Body of pancreas (tissue), 4 donors: ENCODE results near the gene FOXE3.

Experiments used
- CTCF ChIP-seq, 7 experiments: fragments of 450-650 bp in 4 of 7; fragments of 200-600 bp in 3 of 7; sonication (generic) in 3 of 7; IDR thresholded peaks; one replicate each; pipeline ENCODE4 v1.5.1; 2016 to 2019; ENCODE audit warnings: antibody characterized with exemption in 7 of 7
- POLR2A ChIP-seq, 3 donors: fragments of 450-650 bp; IDR thresholded peaks; one replicate each; pipeline ENCODE4 v1.6.1; 2016; ENCODE audit warnings: antibody characterized with exemption in 3 of 3, mild to moderate bottlenecking in 2 of 3

DNA sequence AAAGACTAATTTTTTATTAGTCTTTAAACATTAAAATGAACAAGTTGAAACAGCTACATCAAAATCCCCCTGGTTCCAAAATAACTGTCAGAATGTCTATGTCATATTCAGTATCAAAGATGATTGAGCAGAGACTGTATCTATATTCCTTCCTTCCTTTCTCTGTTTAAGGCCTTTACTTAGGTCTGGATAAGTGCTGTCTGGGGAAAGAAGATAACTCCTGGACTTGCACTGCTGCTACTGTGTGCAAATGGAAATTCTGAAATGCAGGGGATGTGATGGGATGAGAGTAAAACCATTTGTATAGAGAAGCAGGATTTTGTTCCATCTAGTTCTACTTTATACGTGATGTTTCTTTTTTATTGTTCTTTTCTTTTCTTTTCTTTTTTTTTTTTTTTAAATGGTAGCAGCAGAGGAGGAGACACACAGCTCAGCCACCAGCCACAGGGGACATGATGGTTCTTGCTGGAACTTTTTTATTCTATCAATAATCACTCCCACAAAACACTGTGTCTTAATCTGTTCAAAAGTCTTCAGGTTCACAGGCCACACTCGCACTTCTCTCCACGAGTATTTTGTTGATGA lies 33.6 kb upstream of the FOXE3 start:
- TF ChIP-seq POLR2A (IDR thresholded peaks at IDR 0.05) = no peak
- no peak for TF ChIP-seq CTCF (IDR thresholded peaks at IDR 0.05)
